Stimulated activated CD8-positive, alpha-beta memory T cell treated with anti-CD3 and anti-CD28 coated beads, Interleukin-7, amount 100 ng/mL, for 48 hours (primary cell): ENCODE results near the gene UBALD2.
"Not testable (repeated sequence)": the region's sequence is repeated elsewhere in the genome, so short reads cannot be mapped to it uniquely, and the experiment has no call there.

Experiments
- DNase-seq, 2 donors: peaks; one replicate each; pipeline ENCODE4 v3.0.0-alpha.2; 2020; ENCODE audit warnings: low read depth in 1 of 2; ENCODE audit errors: extremely low read depth in 1 of 2

UBALD2 gene

GRCh38 chr17:76275382-76276068, 10.4 kb downstream of the UBALD2 start:
- no peak for DNase-seq

GRCh38 chr17:76276069-76276431, 10.9 kb downstream of the UBALD2 start:
- DNase-seq: no peak

- DNase-seq: no peak
Measured at GRCh38 chr17:76276461-76277299, 11.5 kb downstream of the UBALD2 start.

- no peak for DNase-seq
Measured at GRCh38 chr17:76277300-76278267, 12.4 kb downstream of the UBALD2 start.

- no peak for DNase-seq
Measured at GRCh38 chr17:76278268-76278908, 13.2 kb downstream of the UBALD2 start.

- peak in 1 of 2 donors; percentile 71 for DNase-seq
Measured at GRCh38 chr17:76278952-76279741, 14.0 kb downstream of the UBALD2 start.

GRCh38 chr17:76279742-76280287, 14.7 kb downstream of the UBALD2 start:
- DNase-seq: no peak

- DNase-seq: no peak
Measured at GRCh38 chr17:76280650-76281049, 15.5 kb downstream of the UBALD2 start.

GRCh38 chr17:76281573-76282371, 16.6 kb downstream of the UBALD2 start:
- DNase-seq: no peak

- no peak for DNase-seq
Measured at GRCh38 chr17:76292567-76292966, 27.4 kb downstream of the UBALD2 start.

GRCh38 chr17:76293106-76293505, 28.0 kb downstream of the UBALD2 start:
- DNase-seq: no peak

GRCh38 chr17:76296186-76296585, 31.0 kb downstream of the UBALD2 start:
- no peak for DNase-seq

GRCh38 chr17:76296889-76297288, 31.7 kb downstream of the UBALD2 start:
- DNase-seq: no peak

- no peak for DNase-seq
Measured at GRCh38 chr17:76297436-76297835, 32.3 kb downstream of the UBALD2 start.

- no peak for DNase-seq
Measured at GRCh38 chr17:76304226-76305134, 39.3 kb downstream of the UBALD2 start.

- DNase-seq: not testable (repeated sequence)
Measured at GRCh38 chr17:76305135-76305454, 39.9 kb downstream of the UBALD2 start.

- DNase-seq: no peak
Measured at GRCh38 chr17:76307299-76307965, 42.3 kb downstream of the UBALD2 start.
